Spleen (tissue), 7 donors: ENCODE results near the gene PLTP.
"Not testable (repeated sequence)": the region's sequence is repeated elsewhere in the genome, so short reads cannot be mapped to it uniquely, and the experiment has no call there.

Source experiments
- POLR2A ChIP-seq, 3 donors: fragments of 450-650 bp; IDR thresholded peaks; one replicate each; pipeline ENCODE4 v1.5.1; 2017; ENCODE audit warnings: antibody characterized with exemption in 3 of 3, mild to moderate bottlenecking in 1 of 3
- POLR2AphosphoS5 ChIP-seq, 3 donors: sonication (generic); formaldehyde crosslinking; IDR thresholded peaks; one replicate each; pipeline ENCODE4 v1.5.1; 2017; ENCODE audit warnings: antibody characterized with exemption in 3 of 3
- TF ChIP-seq, protein P1 (sequence below), 11 experiments: fragments of 200-600 bp in 7 of 11; fragments of 450-650 bp in 4 of 11; sonication (generic) in 4 of 11; IDR thresholded peaks in 8 of 11; conservative IDR thresholded peaks in 3 of 11; 1 replicate in 7 of 11; 2 replicates in 4 of 11; pipeline versions ENCODE4 v1.4.0 to v1.8.0; 2016 to 2021; ENCODE audit warnings: antibody characterized with exemption in 11 of 11, inconsistent platforms in 4 of 11, mild to moderate bottlenecking in 1 of 11
- donor health status: DM: no; HTN: no; CAD: no; lungs with moderate emphysema.
- donor health status: DM: no; HTN: no; CAD: no.
- donor health status: DM: no; HTN: no; CAD: no.

- TF ChIP-seq, protein P1, sequence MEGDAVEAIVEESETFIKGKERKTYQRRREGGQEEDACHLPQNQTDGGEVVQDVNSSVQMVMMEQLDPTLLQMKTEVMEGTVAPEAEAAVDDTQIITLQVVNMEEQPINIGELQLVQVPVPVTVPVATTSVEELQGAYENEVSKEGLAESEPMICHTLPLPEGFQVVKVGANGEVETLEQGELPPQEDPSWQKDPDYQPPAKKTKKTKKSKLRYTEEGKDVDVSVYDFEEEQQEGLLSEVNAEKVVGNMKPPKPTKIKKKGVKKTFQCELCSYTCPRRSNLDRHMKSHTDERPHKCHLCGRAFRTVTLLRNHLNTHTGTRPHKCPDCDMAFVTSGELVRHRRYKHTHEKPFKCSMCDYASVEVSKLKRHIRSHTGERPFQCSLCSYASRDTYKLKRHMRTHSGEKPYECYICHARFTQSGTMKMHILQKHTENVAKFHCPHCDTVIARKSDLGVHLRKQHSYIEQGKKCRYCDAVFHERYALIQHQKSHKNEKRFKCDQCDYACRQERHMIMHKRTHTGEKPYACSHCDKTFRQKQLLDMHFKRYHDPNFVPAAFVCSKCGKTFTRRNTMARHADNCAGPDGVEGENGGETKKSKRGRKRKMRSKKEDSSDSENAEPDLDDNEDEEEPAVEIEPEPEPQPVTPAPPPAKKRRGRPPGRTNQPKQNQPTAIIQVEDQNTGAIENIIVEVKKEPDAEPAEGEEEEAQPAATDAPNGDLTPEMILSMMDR (IDR thresholded peaks at IDR 0.05 in 8 of 11, conservative IDR thresholded peaks at IDR 0.05 in 3 of 11), result not testable (repeated sequence)
- TF ChIP-seq POLR2A, POLR2AphosphoS5 (IDR thresholded peaks at IDR 0.05): not testable (repeated sequence)
Observed at GRCh38 chr20:45874104-45874481, 37.9 kb downstream of the PLTP start.
